Spleen (tissue), 7 donors: ENCODE measurements around the gene BHLHA9.

Experiments
- CTCF ChIP-seq, 11 experiments: fragments of 200-600 bp in 7 of 11; fragments of 450-650 bp in 4 of 11; sonication (generic) in 4 of 11; IDR thresholded peaks in 8 of 11; conservative IDR thresholded peaks in 3 of 11; 1 replicate in 7 of 11; 2 replicates in 4 of 11; pipeline versions ENCODE4 v1.4.0 to v1.8.0; 2016 to 2021; ENCODE audit warnings: antibody characterized with exemption in 11 of 11, inconsistent platforms in 4 of 11, mild to moderate bottlenecking in 1 of 11
- POLR2A ChIP-seq, 3 donors: fragments of 450-650 bp; IDR thresholded peaks; one replicate each; pipeline ENCODE4 v1.5.1; 2017; ENCODE audit warnings: antibody characterized with exemption in 3 of 3, mild to moderate bottlenecking in 1 of 3
- POLR2AphosphoS5 ChIP-seq, 3 donors: sonication (generic); formaldehyde crosslinking; IDR thresholded peaks; one replicate each; pipeline ENCODE4 v1.5.1; 2017; ENCODE audit warnings: antibody characterized with exemption in 3 of 3
- donor health status: DM: no; HTN: no; CAD: no; lungs with moderate emphysema.
- donor health status: DM: no; HTN: no; CAD: no.
- donor health status: DM: no; HTN: no; CAD: no.

DNA sequence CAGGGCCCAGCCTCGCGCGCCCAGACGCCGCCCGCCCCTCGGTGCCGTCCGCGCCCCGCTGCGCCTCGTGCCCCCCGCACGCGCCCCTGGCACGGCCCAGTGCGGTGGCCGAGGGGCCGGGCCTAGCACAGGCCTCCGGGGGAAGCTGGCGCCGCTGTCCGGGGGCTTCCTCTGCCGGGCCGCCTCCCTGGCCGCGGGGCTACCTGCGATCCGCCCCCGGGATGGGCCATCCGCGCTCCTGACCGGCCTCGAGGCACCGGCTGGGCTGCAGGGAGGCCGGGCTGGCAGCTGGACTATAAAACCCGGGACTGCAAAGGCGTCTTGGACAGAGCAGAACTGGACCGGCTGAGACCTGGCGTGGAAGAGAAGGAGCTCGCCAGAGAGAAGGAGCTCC lies 783 bp downstream of the BHLHA9 start:
- TF ChIP-seq CTCF (IDR thresholded peaks at IDR 0.05 in 8 of 11, conservative IDR thresholded peaks at IDR 0.05 in 3 of 11) (no peak), POLR2AphosphoS5 (IDR thresholded peaks at IDR 0.05) (no peak), POLR2A (IDR thresholded peaks at IDR 0.05) (no peak)
